Transverse colon (tissue), 4 donors: ENCODE data around the gene RGS7. TPM values are rescaled to one million over a fixed set of nuclear protein-coding genes. Genes with fewer than 3 reads are reported as not detected.

Experiments used
- DNase-seq: peaks from one replicate; pipeline ENCODE4 v3.0.0-alpha.2; 2019
- H3K27ac ChIP-seq, 4 donors: fragments of 200-600 bp; sonication (generic); 2 replicates each; pipeline ENCODE4 v1.5.1; 2016 to 2018; ENCODE audit warnings: inconsistent platforms in 4 of 4
- H3K27me3 ChIP-seq: fragments of 200-600 bp; sonication (generic); 2 replicates; pipeline ENCODE4 v1.5.1; 2017; ENCODE audit warnings: inconsistent platforms
- H3K36me3 ChIP-seq, 4 donors: fragments of 200-600 bp; sonication (generic); 2 replicates each; pipeline ENCODE4 v1.5.1; 2017 to 2019; ENCODE audit warnings: inconsistent platforms in 4 of 4
- H3K4me1 ChIP-seq, 4 donors: fragments of 200-600 bp; sonication (generic); 2 replicates each; pipeline ENCODE4 v1.5.1; 2017 to 2020; ENCODE audit warnings: inconsistent platforms in 4 of 4
- H3K4me3 ChIP-seq, 4 donors: fragments of 200-600 bp; sonication (generic); 1 replicate in 1 of 4; 2 replicates in 3 of 4; pipeline versions ENCODE4 v1.5.1 to v1.6.1; 2017 to 2019; ENCODE audit warnings: inconsistent platforms in 4 of 4
- H3K9me3 ChIP-seq, 2 donors: fragments of 200-600 bp; sonication (generic); 2 replicates each; pipeline ENCODE4 v1.5.1; 2017 to 2019; ENCODE audit warnings: inconsistent platforms in 2 of 2
- EP300 ChIP-seq: sonication (generic); formaldehyde crosslinking; IDR thresholded peaks from one replicate; pipeline ENCODE4 v1.6.1; 2017; ENCODE audit warnings: antibody characterized with exemption, low read depth
- POLR2A ChIP-seq: fragments of 450-650 bp; IDR thresholded peaks from one replicate; pipeline ENCODE4 v1.6.1; 2016; ENCODE audit warnings: antibody characterized with exemption, mild to moderate bottlenecking, moderate library complexity
- POLR2AphosphoS5 ChIP-seq, 3 donors: sonication (generic); formaldehyde crosslinking; IDR thresholded peaks; one replicate each; pipeline ENCODE4 v1.6.1; 2016; ENCODE audit warnings: antibody characterized with exemption in 3 of 3
- WGBS, 2 donors: methylation state at CpG; one replicate each; pipeline ENCODE4 v1.1.5; 2018; ENCODE audit warnings: low coverage in 1 of 2; 5-methylcytosine and 5-hydroxymethylcytosine counted together
- in situ Hi-C, 4 donors: fragments of 200-750 bp; cut with MboI; loops; one replicate each; pipeline versions ENCODE4 v1.15.0 to v1.15.1; 2017; ENCODE audit warnings: low sequenced_read_pairs in 3 of 4, low pct_ligation_motif_present in 1 of 4, low pct_unique_long_range_greater_than_20kb in 1 of 4
- intact Hi-C: fragments of 100-400 bp; cut with DNase I; formaldehyde crosslinking; loops from one replicate; pipeline ENCODE4 v1.15.1; 2023; ENCODE audit warnings: low total_unique reads
- total RNA-seq, 4 donors: library from RNA; depleted of rRNA; stranded (reverse); fragments of >200 nt; gene quantifications; one replicate each; pipeline ENCODE4 v1.1.0, GENCODE V29; 2016
- TF ChIP-seq, protein P1 (sequence below), 5 experiments: fragments of 200-600 bp in 3 of 5; fragments of 450-650 bp in 2 of 5; sonication (generic) in 3 of 5; IDR thresholded peaks; 1 replicate in 2 of 5; 2 replicates in 3 of 5; pipeline ENCODE4 v1.5.1; 2016 to 2017; ENCODE audit warnings: antibody characterized with exemption in 5 of 5, inconsistent platforms in 3 of 5, mild to moderate bottlenecking in 2 of 5, moderate library complexity in 1 of 5

RGS7 gene
- total RNA-seq, 4 donors from 2014 or later, result 1.5 to 2.0 TPM; not detected in 2

DNA sequence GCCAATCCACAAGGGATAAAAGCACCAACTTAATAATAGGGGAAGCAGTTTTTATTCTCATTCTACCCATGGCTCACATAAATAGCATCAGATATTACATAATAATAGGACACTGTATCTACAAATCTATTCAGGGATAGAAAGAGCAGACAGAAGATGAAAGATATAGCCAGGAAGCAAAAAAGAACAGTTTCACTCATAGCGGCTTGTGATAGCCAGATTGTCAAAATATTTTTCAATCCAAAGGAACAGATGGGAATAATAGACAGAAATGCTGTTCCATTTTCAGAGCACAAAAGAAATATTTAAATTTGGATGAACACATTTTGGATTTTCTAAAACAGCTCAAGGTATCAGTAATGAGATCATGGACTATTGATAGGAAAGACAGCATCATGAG is 512.5 kb downstream of the RGS7 start:
- DNase-seq, result no peak
- TF ChIP-seq, protein P1, sequence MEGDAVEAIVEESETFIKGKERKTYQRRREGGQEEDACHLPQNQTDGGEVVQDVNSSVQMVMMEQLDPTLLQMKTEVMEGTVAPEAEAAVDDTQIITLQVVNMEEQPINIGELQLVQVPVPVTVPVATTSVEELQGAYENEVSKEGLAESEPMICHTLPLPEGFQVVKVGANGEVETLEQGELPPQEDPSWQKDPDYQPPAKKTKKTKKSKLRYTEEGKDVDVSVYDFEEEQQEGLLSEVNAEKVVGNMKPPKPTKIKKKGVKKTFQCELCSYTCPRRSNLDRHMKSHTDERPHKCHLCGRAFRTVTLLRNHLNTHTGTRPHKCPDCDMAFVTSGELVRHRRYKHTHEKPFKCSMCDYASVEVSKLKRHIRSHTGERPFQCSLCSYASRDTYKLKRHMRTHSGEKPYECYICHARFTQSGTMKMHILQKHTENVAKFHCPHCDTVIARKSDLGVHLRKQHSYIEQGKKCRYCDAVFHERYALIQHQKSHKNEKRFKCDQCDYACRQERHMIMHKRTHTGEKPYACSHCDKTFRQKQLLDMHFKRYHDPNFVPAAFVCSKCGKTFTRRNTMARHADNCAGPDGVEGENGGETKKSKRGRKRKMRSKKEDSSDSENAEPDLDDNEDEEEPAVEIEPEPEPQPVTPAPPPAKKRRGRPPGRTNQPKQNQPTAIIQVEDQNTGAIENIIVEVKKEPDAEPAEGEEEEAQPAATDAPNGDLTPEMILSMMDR (IDR thresholded peaks at IDR 0.05), result no peak
- TF ChIP-seq POLR2AphosphoS5 (IDR thresholded peaks at IDR 0.05) (no peak), POLR2A (no peak), EP300 (no peak)
- Histone ChIP-seq H3K27ac (no peak overlapping the region), H3K36me3 (no peaks in the 10 kb centered on the region), H3K27me3 (no peaks in the 10 kb centered on the region), H3K4me1 (no peaks in the 10 kb centered on the region), H3K9me3 (no peaks in the 10 kb centered on the region), H3K4me3 (no peak overlapping the region)
- in situ Hi-C loops, result no loop called here
- intact Hi-C loops, result no loop called here
- 100% methylated on average over 1 of the region's 1 CpG for whole genome bisulfite sequencing, 2 donors

DNA sequence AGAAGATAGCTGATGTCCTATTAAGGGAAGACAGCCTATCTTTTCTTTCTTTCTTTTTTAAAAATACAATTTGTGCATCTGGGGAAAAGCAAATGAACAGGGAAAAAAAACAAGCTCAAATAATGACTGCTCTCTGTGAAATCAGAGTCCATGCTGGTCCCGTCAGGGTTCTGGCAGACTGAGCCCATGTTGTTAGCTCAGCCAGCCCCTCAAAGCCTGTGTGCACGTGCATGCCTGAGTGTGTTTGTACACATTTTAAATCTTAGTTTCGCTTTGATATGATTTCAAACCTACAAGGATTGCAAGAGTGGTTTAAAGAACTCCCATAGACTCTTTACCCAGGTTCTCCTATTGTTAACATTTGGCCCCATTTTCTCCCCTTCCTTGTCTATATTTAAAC is 513.2 kb downstream of the RGS7 start:
- WGBS, 2 donors, result 35 to 42% methylated on average over 3 of the region's 3 CpGs
- in situ Hi-C loops, result no loop called here
- TF ChIP-seq, protein P1 (IDR thresholded peaks at IDR 0.05), result no peak
- TF ChIP-seq POLR2AphosphoS5 (IDR thresholded peaks at IDR 0.05) (no peak), EP300 (no peak), POLR2A (no peak)
- DNase-seq, result no peak
- Histone ChIP-seq H3K9me3 (no peaks in the 10 kb centered on the region), H3K36me3 (no peaks in the 10 kb centered on the region), H3K4me3 (no peak overlapping the region), H3K27ac (no peak overlapping the region), H3K4me1 (no peaks in the 10 kb centered on the region), H3K27me3 (no peaks in the 10 kb centered on the region)
- intact Hi-C loops, result no loop called here

DNA sequence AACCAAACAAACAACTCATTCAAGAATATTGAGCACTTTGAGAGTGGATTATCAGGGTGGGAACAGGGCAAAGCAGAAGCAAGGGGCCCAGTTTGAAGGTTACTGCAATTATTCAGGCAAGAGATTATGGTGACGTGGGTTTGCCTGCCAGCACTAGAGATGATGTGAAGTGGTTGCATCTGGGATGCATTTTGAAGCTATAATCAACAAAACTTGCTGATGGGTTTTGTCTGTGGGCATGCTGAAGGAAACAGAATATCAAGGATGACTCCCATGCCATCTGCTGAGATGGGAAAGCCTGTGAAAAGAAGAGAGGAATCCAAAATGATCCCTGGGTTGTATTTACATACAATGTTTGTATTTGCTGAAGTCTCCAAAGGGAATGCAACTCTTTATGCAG is 520.7 kb downstream of the RGS7 start:
- intact Hi-C loops (no loop called here), in situ Hi-C loops (no loop called here)
- TF ChIP-seq POLR2A, result no peak
- TF ChIP-seq, protein P1 (IDR thresholded peaks at IDR 0.05), result no peak
- TF ChIP-seq POLR2AphosphoS5 (IDR thresholded peaks at IDR 0.05), result no peak
- TF ChIP-seq EP300, result no peak
- no peaks in the 10 kb centered on the region for H3K27me3 ChIP-seq
- no peaks in the 10 kb centered on the region for H3K4me1 ChIP-seq
- no peaks in the 10 kb centered on the region for H3K9me3 ChIP-seq
- 50 to 62% methylated on average over 1 of the region's 1 CpG for WGBS, 2 donors
- DNase-seq, result no peak
- H3K4me3 ChIP-seq, result no peak overlapping the region
- no peak overlapping the region for H3K27ac ChIP-seq
- no peaks in the 10 kb centered on the region for H3K36me3 ChIP-seq

DNA sequence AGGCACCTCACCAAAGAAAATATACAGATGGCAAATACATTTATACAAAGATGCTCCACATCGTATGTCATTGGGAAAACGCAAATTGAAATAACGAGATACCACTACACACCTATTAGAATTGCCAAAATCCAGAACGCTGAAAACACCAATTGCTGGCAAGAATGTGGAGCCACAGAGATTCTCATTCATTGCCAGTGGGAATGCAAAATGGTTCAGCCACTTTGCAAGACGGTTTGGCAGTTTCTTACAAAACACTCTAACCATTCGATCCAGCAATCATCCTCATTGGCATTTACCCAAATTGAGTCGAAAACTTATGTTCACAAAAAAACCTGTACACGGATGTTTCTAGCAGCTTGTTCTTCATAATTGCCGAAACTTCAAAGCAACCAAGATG is 521.7 kb downstream of the RGS7 start:
- H3K9me3 ChIP-seq, result no peaks in the 10 kb centered on the region
- no peak overlapping the region for H3K27ac ChIP-seq
- intact Hi-C loops (no loop called here), in situ Hi-C loops (no loop called here)
- 88% methylated on average over 5 to 9 of the region's 9 CpGs for WGBS, 2 donors
- no peaks in the 10 kb centered on the region for H3K36me3 ChIP-seq
- no peak for DNase-seq
- TF ChIP-seq POLR2A, result no peak
- no peak for TF ChIP-seq EP300
- TF ChIP-seq POLR2AphosphoS5 (IDR thresholded peaks at IDR 0.05), result no peak
- TF ChIP-seq, protein P1 (IDR thresholded peaks at IDR 0.05), result no peak
- H3K27me3 ChIP-seq, result no peaks in the 10 kb centered on the region
- H3K4me1 ChIP-seq, result no peaks in the 10 kb centered on the region
- no peak overlapping the region for H3K4me3 ChIP-seq
